Activated CD8-positive, alpha-beta memory T cell treated with anti-CD3 and anti-CD28 coated beads for 24 hours (primary cell): Measurements from ENCODE around the gene RSRC2.
"Not testable (repeated sequence)": the region's sequence is repeated elsewhere in the genome, so short reads cannot be mapped to it uniquely, and the experiment has no call there.

Experiments
- DNase-seq: peaks from one replicate; pipeline ENCODE4 v3.0.0-alpha.2; 2020

RSRC2 gene

DNA sequence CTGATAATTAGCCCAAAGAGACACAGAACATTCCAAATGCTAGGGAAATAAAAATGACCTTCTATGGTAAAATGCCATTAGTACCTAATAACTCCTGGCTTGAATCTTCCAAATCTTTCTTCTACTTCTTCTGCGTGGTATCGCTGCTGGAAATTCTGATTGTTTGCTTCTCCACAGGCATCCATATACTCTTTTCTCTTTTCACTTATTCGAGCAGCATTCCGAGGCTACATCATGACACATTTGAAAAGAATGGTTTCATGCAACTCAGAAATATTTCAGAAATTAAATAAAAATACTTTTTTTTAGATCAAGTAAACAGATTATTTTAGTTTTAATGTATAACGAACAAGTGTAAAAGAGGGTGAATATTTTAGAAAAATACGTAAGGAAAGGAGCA is 44.9 kb downstream of the RSRC2 start:
- no peak for DNase-seq

DNA sequence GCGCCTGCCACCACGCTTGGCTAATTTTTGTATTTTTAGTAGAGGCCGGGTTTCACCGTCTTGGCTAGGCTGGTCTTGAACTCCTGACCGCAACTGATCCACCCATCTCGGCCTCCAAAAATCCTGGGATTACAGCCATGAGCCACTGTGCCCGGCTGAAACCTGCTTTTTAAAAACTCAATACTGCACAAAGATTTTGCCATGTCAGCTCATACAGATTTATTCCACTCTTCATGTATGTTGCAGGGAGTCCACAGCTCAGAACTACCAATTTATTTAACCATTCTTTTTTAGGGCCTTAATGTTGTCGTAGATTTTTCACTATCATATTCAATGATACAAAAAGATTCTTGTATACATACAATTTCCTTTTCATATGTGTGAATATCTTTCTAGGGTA is 46.0 kb downstream of the RSRC2 start:
- no peak for DNase-seq

DNA sequence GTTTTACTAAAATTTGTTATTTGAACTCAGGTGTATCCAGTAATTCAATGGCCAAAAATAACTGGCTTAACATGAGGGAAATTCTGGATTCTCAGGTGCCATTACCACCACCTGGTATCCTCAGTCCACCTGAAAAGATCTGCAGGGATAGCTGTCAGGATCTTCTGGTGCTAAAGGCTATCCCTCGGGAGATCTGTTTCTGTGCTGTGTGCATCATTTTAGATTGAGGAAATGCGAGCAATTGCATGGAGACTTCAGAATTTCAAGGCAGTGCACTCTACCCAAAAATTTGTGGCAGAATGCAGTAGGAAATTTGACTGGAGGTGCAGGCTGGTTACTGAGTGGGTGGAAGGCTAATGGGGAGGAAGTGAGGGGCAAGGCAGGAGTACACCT is 52.4 kb downstream of the RSRC2 start:
- DNase-seq, result peak; percentile 43

DNA sequence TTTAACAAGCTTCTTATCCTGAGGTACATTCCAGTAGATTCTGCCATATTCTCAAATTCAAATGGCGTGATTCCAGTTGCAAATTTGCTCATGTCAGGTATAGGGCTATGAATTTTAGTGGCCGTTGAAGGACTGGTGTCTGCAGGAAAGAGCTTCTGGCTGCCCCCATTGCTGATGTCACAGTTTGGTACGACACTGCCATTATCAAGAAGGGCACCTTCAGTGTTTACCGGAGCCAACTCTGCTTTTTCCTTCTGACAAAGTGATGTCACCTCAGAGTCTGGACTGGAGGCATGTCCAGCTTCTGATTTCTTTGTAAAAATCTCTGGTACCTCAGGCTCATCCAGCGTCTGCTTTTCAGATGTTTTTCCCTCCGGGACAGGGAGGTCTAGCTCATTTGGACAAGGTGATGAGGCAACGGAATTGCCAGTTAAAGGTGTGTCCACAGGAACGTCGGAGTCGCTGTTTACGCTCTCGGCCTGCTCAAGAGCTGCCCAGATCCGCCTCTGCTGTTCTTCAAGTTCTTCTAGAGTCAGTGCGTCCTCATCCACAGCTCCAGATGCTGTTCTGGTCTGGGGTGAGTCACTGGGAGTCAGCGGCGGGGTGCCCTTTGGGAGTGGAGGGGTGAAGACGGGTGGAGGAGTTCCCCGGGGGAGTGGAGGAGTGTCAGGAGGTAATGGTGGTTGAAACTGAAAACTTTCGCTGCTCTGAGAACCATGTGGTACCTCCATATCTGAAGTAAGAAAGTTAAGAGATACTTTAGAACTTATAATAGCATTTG is 53.0 kb downstream of the RSRC2 start:
- DNase-seq, result peak; percentile 65

DNA sequence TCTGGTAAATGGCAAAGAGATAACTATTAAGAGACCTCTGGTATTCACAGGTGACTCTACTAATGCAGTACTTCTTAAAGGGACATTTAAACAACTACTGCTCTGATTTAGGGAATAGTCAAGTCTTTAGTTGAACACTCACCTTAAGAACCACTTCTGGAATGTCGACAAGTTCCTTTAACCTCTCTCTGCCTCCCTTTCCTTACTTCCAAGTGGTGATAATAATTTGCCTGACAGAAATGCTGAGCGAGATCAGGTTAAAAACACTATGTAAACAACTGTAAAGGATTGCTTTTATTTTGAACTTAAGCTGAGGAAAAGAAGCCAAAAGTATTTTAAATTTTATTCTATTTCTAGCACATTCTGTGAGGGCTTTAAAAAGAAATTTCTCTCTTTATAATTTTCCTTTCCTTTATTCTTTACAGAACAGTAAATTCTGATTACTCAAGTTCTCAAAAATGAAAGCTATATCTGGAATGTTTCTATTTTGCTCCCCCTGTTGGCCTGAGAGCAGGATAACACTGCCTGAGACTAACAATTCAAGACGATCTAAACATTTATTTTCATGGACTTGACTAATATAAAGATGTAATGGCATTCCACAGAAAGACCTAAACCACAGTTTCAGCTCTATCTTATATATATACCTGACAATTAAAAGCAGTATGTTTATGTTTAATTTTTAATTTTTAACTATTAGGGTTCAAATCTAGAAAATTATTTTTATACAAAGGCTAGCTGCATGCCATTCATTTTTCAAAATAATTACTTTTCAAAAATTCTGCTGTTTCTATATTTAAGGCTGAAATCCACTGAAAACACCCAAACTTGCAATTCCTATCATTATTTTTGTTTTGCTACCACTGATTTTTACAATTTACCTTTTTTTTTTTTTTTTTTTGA is 55.2 kb downstream of the RSRC2 start:
- no peak for DNase-seq

DNA sequence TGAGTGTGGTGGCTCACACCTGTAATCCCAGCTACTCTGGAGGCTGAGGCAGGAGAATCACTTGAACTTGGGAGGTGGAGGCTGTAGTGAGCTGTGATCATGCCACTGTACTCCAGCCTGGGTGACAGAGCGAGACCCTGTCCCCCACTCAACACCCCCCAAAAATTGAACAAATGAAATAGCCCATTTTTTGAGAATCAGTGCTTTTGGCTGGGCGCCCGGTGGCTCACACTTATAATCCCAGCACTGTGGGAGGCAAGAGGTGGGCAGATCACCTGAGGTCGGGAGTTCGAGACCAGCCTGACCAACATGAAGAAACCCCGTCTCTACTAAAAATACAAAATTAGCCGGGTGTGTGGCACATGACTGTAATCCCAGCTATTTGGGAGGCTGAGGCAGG is 56.2 kb downstream of the RSRC2 start:
- peak; percentile 50 for DNase-seq

DNA sequence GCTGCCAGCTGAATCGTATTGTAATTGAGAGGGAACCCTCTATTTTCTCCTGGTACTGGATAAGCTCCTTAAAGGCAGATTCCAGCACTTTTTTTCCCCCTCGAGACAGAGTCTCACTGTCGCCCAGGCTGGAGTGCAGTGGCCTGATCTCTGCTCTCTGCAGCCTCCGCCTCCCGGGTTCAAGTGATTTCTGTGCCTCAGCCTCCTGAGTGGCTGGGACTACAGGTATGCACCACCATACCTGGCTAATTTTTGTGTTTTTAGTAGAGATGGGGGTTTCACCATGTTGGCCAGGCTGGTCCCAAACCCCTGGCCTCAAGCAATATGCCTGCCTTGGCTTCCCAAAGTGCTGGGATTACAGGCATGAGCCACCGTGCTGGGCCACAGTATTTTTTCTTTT is 56.9 kb downstream of the RSRC2 start:
- DNase-seq, result peak; percentile 48

DNA sequence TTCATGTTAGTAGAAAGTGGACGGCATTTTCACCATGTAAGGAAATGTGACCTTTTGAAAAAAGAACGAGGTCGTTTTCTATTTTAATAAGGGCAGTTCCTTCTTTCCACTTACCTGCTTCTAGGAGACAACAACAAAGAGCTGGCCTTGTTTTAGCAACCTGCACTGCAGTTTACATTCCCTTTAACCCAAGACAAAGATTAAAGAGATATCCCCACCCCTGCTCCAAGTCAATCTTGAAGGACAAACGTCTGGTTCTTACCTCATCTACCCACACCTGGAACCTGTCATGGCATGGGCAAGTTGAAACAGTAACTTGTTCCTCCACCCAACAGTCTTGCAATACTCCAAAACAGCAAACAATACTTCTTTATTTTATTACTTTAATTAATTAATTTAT is 58.8 kb downstream of the RSRC2 start:
- peak; percentile 30 for DNase-seq

DNA sequence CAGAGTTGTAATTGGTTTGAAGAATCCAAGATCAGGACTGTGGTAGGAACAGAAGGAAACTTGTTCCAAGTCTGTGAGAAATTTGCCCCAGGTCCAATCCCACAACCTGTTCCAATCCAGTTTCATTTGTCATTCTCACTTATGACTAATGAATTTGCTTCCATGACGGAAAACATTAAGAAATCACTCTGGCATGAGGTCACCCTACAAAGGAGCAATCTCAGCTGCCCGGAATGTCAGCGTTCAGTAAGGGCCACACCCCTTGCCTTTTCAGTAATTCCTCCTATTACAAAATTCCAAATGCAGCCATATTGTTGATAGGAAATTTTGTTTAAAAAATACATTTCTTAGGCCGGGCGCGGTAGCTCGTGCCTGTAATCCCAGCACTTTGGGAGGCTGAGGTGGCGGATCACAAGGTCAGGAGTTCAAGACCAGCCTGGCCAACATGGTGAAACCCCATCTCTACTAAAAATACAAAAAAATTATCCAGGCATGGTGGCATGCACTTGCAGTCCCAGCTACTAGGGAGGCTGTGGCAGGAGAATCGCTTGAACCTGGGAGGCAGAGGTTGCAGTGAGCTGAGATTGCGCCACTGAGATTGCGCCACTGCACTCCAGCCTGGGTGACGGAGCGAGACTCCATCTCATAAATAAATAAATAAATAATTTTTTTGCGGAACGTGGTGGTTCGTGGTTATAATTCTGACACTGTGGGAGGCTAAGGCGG is 62.3 kb downstream of the RSRC2 start:
- DNase-seq, result not testable (repeated sequence)

DNA sequence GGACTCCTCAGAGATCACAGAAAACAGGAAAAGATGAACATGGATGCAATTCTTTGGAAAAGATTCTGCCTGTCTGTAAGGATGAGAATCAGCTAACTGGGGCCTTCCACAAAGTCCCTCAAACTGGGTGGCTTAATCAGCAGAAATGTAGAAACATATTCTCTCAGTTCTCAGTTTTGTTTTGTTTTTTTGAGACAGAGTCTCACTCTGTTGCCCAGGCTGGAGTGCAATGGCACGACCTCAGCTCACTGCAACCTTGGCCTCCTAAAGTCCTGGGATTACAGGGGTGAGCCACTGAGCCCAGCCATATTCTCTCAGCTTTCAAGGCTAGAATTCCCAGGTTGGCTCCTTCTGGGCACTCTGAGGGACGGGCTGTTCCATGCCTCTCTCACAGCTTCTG is 66.1 kb downstream of the RSRC2 start:
- no peak for DNase-seq

DNA sequence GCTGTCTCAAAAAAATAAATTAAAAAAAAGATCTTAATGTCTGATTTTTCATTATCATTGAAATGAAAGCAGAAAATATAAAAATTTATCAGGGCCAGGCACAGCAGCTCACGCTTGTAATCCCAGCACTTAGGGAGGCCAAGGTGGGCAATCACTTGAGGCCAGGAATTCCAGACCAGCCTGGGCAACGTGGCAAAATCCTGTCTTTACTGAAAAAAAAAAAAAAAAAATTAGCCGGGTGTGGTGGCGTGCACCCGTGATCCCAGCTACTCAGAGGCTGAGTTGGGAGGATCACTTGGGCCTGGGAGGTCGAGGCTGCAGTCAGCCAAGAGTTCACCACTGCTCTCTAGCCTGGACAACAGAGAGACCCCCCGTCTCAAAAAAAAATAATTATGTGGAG is 66.7 kb downstream of the RSRC2 start:
- DNase-seq, result no peak

DNA sequence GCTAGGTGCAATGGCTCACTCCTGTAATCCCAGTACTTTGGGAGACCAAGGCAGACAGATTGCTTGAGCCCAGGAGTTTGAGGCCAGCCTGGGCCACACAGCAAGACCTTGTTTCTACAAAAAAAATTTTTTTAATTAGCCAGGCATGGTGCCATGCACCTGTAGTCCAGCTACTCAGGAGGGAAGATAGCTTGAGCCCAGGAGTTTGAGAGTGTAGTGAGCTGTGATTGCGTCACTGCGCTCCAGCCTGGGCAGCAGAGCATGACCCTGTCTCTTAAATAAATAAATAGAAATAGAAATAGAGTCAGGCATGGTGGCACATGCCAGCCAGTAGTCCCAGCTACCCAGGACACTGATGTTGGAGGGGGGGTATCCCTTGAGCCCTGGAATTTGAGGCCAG is 67.5 kb downstream of the RSRC2 start:
- no peak for DNase-seq

DNA sequence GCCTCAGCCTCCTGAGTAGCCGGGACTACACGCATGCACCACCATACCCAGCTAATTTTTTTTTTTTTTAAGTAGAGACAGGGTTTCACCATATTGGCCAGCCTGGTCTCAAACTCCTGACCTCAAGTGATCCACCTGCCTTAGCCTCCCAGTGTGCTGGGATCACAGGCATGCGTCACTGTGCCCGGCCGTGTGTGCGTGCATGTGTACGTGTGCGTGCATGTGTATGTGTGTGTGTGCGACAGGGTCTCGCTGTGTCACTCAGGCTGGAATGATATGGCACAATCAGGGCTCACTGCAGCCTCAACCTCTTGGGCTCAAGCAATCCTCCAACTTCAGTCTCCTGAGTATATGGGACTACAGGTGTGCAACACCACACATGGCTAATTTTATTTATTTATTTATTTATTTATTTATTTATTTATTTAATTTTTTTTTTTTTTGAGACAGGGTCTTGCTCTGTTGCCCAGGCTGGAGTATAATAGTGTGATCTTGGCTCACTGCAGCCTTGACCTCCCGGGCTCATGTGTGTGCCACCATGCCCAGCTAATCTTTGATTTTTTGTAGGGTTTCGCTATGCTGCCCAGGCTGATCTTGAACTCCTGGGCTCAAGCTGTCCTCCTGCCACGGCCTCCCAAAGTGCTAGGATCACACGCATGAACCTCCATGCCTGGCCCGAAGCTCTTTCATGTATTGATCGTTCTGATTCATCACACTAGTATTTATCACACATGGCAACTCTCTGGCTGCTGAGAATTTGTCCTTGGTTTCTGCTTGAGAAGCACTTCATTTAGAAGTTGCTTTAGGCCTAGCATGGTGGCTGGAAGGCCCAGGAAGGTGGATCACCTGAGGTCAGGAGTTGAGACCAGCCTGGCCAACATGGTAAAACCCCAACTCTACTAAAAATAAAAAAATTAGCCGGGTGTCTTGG is 68.4 kb downstream of the RSRC2 start:
- no peak for DNase-seq

DNA sequence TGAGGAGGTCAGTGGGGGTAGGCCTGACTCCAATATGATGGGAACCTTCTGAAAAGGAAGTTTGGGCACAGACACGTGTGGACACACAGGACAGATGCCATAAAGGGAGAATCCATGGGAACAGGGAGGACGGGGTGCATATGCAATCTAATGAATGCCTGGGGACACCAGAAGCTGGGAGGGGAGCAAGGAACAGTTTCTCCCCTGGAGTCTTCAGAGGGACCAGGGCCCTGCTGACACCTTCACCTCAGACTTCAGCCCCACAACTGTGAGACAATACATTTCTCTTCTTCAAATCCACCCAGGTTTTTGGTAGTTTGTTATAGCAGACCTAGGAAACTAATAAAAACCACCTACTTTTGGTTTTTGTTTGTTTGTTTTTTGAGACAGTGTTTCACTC is 69.1 kb downstream of the RSRC2 start:
- DNase-seq, result no peak

DNA sequence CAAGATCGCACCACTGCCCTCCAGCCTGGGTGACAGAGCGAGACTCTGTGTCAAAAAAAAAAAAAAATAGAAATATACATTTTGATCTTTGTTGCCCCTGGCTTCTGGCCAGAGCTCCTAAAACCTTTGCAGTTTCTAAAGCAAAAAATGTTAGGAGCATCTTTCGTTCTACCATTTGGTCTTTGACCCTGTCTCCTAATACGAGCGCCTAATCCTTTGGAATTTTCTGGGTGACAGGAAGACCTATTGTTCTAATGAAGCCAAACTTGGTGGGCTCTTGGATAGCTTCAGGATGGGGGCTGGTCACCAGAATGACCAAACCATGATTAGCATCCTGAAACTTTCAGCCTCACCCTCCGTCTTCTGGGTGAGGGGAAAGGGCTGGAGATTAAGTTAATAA is 72.0 kb downstream of the RSRC2 start:
- no peak for DNase-seq

DNA sequence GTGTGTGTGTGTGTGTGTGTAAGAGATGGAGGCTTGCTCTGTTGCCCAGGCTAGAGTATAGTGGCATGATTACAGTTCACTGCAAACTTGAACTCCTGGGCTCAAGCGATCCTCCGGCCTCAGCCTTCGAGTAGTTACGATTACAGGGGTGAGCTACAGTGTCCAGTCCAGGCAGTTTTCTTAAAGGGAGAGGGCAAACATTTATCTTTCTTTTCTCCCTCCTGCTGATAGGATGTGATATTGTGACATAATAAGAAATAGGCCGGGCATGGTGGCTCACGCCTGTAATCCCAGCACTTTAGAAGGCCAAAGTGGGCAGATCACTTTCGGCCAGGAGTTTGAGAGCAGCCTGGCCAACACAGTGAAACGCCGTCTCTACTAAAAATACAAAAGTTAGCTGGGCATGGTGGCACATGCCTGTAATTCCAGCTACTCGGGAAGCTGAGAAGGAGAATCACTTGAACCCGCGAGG is 72.5 kb downstream of the RSRC2 start:
- DNase-seq, result no peak
